Measurements from ENCODE around the gene OR10AD1. TPM values are rescaled to one million over a fixed set of nuclear protein-coding genes. Genes with fewer than 3 reads are reported as not detected.
A peak's percentile ranks its signal among the peaks of the same experiment; 100 is the strongest.

Gene OR10AD1
- total and polyA plus RNA-seq, 10 of the 15 experiments (the other 5 are each of a cell fraction or from before 2014, with no cell fraction given) = 0.04 to 0.12 TPM; not detected in 8

DNA sequence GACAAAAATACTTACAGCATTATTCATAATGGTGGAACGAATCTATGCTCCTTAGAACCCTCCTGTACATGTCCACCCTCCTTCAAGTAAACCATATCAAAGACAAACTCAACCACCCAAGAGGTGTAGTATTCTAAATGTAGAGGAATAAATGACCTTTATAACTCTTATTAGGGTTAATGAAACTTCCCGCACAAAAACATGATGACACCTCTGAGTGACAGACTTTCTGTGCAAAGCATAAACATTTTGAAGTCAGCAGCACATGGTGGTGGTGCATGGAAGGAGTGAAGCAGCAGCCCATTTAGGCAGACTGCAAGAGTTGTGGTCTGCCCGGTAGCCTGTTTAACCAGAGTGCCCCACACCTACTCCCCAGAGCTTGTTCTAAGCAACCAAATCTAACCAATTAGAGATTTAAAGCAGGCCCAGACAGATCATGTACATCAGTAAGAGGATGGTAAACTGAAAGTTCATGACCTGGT lies 45.2 kb downstream of the OR10AD1 start (continued):
- TF ChIP-seq, protein P1, sequence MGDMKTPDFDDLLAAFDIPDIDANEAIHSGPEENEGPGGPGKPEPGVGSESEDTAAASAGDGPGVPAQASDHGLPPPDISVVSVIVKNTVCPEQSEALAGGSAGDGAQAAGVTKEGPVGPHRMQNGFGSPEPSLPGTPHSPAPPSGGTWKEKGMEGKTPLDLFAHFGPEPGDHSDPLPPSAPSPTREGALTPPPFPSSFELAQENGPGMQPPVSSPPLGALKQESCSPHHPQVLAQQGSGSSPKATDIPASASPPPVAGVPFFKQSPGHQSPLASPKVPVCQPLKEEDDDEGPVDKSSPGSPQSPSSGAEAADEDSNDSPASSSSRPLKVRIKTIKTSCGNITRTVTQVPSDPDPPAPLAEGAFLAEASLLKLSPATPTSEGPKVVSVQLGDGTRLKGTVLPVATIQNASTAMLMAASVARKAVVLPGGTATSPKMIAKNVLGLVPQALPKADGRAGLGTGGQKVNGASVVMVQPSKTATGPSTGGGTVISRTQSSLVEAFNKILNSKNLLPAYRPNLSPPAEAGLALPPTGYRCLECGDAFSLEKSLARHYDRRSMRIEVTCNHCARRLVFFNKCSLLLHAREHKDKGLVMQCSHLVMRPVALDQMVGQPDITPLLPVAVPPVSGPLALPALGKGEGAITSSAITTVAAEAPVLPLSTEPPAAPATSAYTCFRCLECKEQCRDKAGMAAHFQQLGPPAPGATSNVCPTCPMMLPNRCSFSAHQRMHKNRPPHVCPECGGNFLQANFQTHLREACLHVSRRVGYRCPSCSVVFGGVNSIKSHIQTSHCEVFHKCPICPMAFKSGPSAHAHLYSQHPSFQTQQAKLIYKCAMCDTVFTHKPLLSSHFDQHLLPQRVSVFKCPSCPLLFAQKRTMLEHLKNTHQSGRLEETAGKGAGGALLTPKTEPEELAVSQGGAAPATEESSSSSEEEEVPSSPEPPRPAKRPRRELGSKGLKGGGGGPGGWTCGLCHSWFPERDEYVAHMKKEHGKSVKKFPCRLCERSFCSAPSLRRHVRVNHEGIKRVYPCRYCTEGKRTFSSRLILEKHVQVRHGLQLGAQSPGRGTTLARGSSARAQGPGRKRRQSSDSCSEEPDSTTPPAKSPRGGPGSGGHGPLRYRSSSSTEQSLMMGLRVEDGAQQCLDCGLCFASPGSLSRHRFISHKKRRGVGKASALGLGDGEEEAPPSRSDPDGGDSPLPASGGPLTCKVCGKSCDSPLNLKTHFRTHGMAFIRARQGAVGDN (IDR thresholded peaks at IDR 0.05) = 0 out of 2 replicates have a peak, but pooled peaks have one; percentile 7
- TF ChIP-seq, protein P2, sequence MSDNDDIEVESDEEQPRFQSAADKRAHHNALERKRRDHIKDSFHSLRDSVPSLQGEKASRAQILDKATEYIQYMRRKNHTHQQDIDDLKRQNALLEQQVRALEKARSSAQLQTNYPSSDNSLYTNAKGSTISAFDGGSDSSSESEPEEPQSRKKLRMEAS (IDR thresholded peaks at IDR 0.05; ENCODE audit: low read depth, low read length) = no peak
- TF ChIP-seq ZNF217 (IDR thresholded peaks at IDR 0.05) (0 out of 2 replicates have a peak, but pooled peaks have one; percentile 18), CEBPB (IDR thresholded peaks at IDR 0.05; ENCODE audit: borderline replicate concordance in 1 of 2, low read depth in 2 of 2, low read length in 2 of 2) (no peak), NFYA (IDR thresholded peaks at IDR 0.05; ENCODE audit: borderline replicate concordance, low read depth, low read length) (no peak)
